K562 (cell line): ENCODE results near the gene FOLR2. TPM values are rescaled to one million over a fixed set of nuclear protein-coding genes. Genes with fewer than 3 reads are reported as not detected.

Experiments
- CHCHD3 ChIP-seq: fragments of 250-450 bp; sonication (Bioruptor Pico); IDR thresholded peaks from 2 replicates; pipeline ENCODE4 v2.1.2; 2022; ENCODE audit warnings: mild to moderate bottlenecking
- DEAF1 ChIP-seq: fragments of 450-650 bp; formaldehyde crosslinking; IDR thresholded peaks from 2 replicates; pipeline ENCODE4 v1.4.0; 2020; ENCODE audit warnings: mild to moderate bottlenecking, moderate library complexity
- DNMT1 ChIP-seq: fragments of 450-650 bp; IDR thresholded peaks from 2 replicates; pipeline ENCODE4 v1.6.1; 2016; ENCODE audit warnings: antibody characterized with exemption, mild to moderate bottlenecking
- HDAC3 ChIP-seq: fragments of 450-650 bp; IDR thresholded peaks from 2 replicates; pipeline ENCODE4 v1.6.1; 2018; ENCODE audit warnings: borderline replicate concordance, mild to moderate bottlenecking, moderate library complexity; ENCODE audit not compliant: partially characterized antibody
- MCM7 ChIP-seq, 2 experiments: fragments of 450-650 bp; IDR thresholded peaks; 2 replicates each; pipeline ENCODE4 v1.6.1; 2016 to 2018
- MTA3 ChIP-seq: fragments of 450-650 bp; formaldehyde crosslinking; IDR thresholded peaks from 2 replicates; pipeline ENCODE4 v1.6.1; 2017; ENCODE audit warnings: mild to moderate bottlenecking, borderline replicate concordance
- POLR2AphosphoS5 ChIP-seq: IDR thresholded peaks from 2 replicates; pipeline ENCODE4 v1.6.1; 2011; ENCODE audit warnings: mild to moderate bottlenecking, low read depth, low read length, moderate library complexity; ENCODE audit not compliant: control insufficient read depth, insufficient read depth
- REST ChIP-seq, 2 experiments: fragments of 450-650 bp; formaldehyde crosslinking in 1 of 2; IDR thresholded peaks; 2 replicates each; pipeline versions ENCODE4 v1.4.0 to v1.6.1; 2014 to 2020; ENCODE audit warnings: mild to moderate bottlenecking in 2 of 2, borderline replicate concordance in 1 of 2, low read depth in 1 of 2
- RFX5 ChIP-seq: IDR thresholded peaks from 2 replicates; pipeline ENCODE4 v1.6.1; 2011; ENCODE audit warnings: low read depth, mild to moderate bottlenecking, improper control_type of control experiment, low read length
- SIN3A ChIP-seq, 2 experiments: fragments of 150-350 bp in 1 of 2; IDR thresholded peaks; 2 replicates each; pipeline ENCODE4 v1.6.1; 2011 to 2016; ENCODE audit warnings: borderline replicate concordance in 2 of 2, low read depth in 2 of 2, low read length in 2 of 2, mild to moderate bottlenecking in 2 of 2, moderate library complexity in 2 of 2; ENCODE audit not compliant: control insufficient read depth in 1 of 2
- STAT5A ChIP-seq: IDR thresholded peaks from 2 replicates; pipeline ENCODE4 v1.6.1; 2012; ENCODE audit warnings: low read length, inconsistent platforms, borderline replicate concordance
- ZBTB17 ChIP-seq: fragments of 450-650 bp; formaldehyde crosslinking; IDR thresholded peaks from 2 replicates; pipeline ENCODE4 v1.4.0; 2020; ENCODE audit warnings: mild to moderate bottlenecking
- ZBTB9 ChIP-seq: fragments of 450-650 bp; formaldehyde crosslinking; IDR thresholded peaks from 2 replicates; pipeline ENCODE4 v1.4.0; 2020; ENCODE audit warnings: mild to moderate bottlenecking, moderate library complexity
- ZNF12 ChIP-seq: sonication (generic); formaldehyde crosslinking; IDR thresholded peaks from 2 replicates; pipeline ENCODE4 v1.4.0; 2020; ENCODE audit warnings: mild to moderate bottlenecking, missing genetic modification reagents
- ZNF263 ChIP-seq: sonication (generic); formaldehyde crosslinking; IDR thresholded peaks from 2 replicates; pipeline ENCODE4 v1.8.0; 2022; ENCODE audit warnings: mild to moderate bottlenecking, missing genetic modification reagents, borderline replicate concordance
- ZNF551 ChIP-seq: fragments of 250-450 bp; sonication (Bioruptor Pico); IDR thresholded peaks from 2 replicates; pipeline ENCODE4 v1.5.0; 2021; ENCODE audit warnings: mild to moderate bottlenecking, moderate library complexity
- ZNF785 ChIP-seq: fragments of 250-450 bp; sonication (Bioruptor Pico); IDR thresholded peaks from 2 replicates; pipeline ENCODE4 v1.4.0; 2020; ENCODE audit warnings: mild to moderate bottlenecking
- ZNF79 ChIP-seq: fragments of 250-450 bp; sonication (Bioruptor Pico); IDR thresholded peaks from 2 replicates; pipeline ENCODE4 v1.4.0; 2020; ENCODE audit warnings: low read depth, mild to moderate bottlenecking, moderate library complexity
- ZSCAN32 ChIP-seq: fragments of 450-650 bp; formaldehyde crosslinking; IDR thresholded peaks from 2 replicates; pipeline ENCODE4 v1.4.0; 2020; ENCODE audit warnings: mild to moderate bottlenecking, moderate library complexity
- polyA plus RNA-seq, 8 experiments: library from polyadenylated mRNA; depleted of rRNA in 4 of 8; stranded (reverse) in 5 of 8; unstranded in 3 of 8; fragments of >200 nt; fragmentation: Nextera tagmentation in 2 of 8; fragmentation: Illumina TruSeq in 1 of 8; extraction: Ambion mirVana in 2 of 8; extraction: Trizol in 1 of 8; gene quantifications; 2 replicates each; pipeline versions ENCODE4 v1.2.1 to v1.2.3, GENCODE V29; 2011 to 2014; ENCODE audit warnings: inconsistent platforms in 1 of 8, missing spikeins in 1 of 8
- total RNA-seq, 7 experiments: library from RNA; depleted of rRNA in 6 of 7; stranded (reverse); fragments of >200 nt in 6 of 7; fragmentation: Illumina TruSeq in 2 of 7; extraction: Trizol in 2 of 7; gene quantifications; 2 replicates each; pipeline versions ENCODE4 v1.2.1 to v1.2.3, GENCODE V29; 2011 to 2021; ENCODE audit warnings: low replicate concordance in 1 of 7

The FOLR2 gene
- total and polyA plus RNA-seq, 9 of the 15 experiments (the other 6 are each of a cell fraction or from before 2014, with no cell fraction given) = 0.27 TPM; not detected in 8

- no peak for TF ChIP-seq SIN3A (IDR thresholded peaks at IDR 0.05; ENCODE audit: borderline replicate concordance in 2 of 2, control insufficient read depth in 1 of 2, low read depth in 2 of 2, low read length in 2 of 2)
- no peak for TF ChIP-seq ZBTB9
- TF ChIP-seq ZNF785 = 0 out of 2 replicates have a peak, but pooled peaks have one; percentile 72
- TF ChIP-seq RFX5 = no peak
- no peak for TF ChIP-seq MCM7 (IDR thresholded peaks at IDR 0.05)
- no peak for TF ChIP-seq ZNF263 (CRISPR knock-in tag)
- no peak for TF ChIP-seq MTA3
- peak; percentile 58; the same call in 1 of the 2 replicates for TF ChIP-seq REST (IDR thresholded peaks at IDR 0.05; ENCODE audit: borderline replicate concordance)
- TF ChIP-seq REST (CRISPR knock-in tag; IDR thresholded peaks at IDR 0.05; ENCODE audit: low read depth) = no peak
- TF ChIP-seq DEAF1 = no peak
- no peak for TF ChIP-seq ZBTB17
- TF ChIP-seq ZNF79 (CRISPR knock-in tag) = no peak
- TF ChIP-seq ZNF551 (CRISPR knock-in tag) = no peak
- no peak for TF ChIP-seq ZSCAN32 (CRISPR knock-in tag)
- TF ChIP-seq STAT5A = no peak
- TF ChIP-seq HDAC3 = no peak
- TF ChIP-seq ZNF12 (CRISPR knock-in tag) = no peak
- TF ChIP-seq CHCHD3 = no peak
- TF ChIP-seq DNMT1 = no peak
- TF ChIP-seq POLR2AphosphoS5 = no peak
Observed at GRCh38 chr11:72238040-72238450, 21.5 kb downstream of the FOLR2 start (continued).
